K562 (cell line): ENCODE measurements around the gene MLYCD. TPM values are rescaled to one million over a fixed set of nuclear protein-coding genes. Genes with fewer than 3 reads are reported as not detected.

Source experiments
- ARNT ChIP-seq, 2 experiments: fragments of 450-650 bp; IDR thresholded peaks; 2 replicates each; pipeline ENCODE4 v1.6.1; 2016; ENCODE audit warnings: mild to moderate bottlenecking in 1 of 2
- ATF1 ChIP-seq, 2 experiments: fragments of 450-650 bp in 1 of 2; IDR thresholded peaks; 2 replicates each; pipeline ENCODE4 v1.6.1; 2016; ENCODE audit warnings: missing compliant biosample characterization in 1 of 2, missing genetic modification characterization in 1 of 2
- BACH1 ChIP-seq: fragments of 200-800 bp; sonication (Bioruptor generic); IDR thresholded peaks from 2 replicates; pipeline ENCODE4 v1.6.1; 2016; ENCODE audit warnings: missing genetic modification characterization, missing compliant biosample characterization
- CREB5 ChIP-seq: fragments of 250-450 bp; sonication (Bioruptor Pico); IDR thresholded peaks from 2 replicates; pipeline ENCODE4 v1.5.0; 2020; ENCODE audit warnings: mild to moderate bottlenecking
- FOXM1 ChIP-seq, 2 experiments: fragments of 450-650 bp in 1 of 2; sonication (generic) in 1 of 2; formaldehyde crosslinking in 1 of 2; IDR thresholded peaks; 2 replicates each; pipeline versions ENCODE4 v1.6.1 to v1.9.0; 2017 to 2022; ENCODE audit warnings: low read depth in 2 of 2, mild to moderate bottlenecking in 2 of 2, missing genetic modification reagents in 1 of 2, moderate library complexity in 1 of 2
- GTF3C2 ChIP-seq: IDR thresholded peaks from 3 replicates; pipeline ENCODE4 v1.6.1; 2011; ENCODE audit warnings: borderline replicate concordance, mild to moderate bottlenecking, moderate library complexity; ENCODE audit not compliant: insufficient read length; ENCODE audit errors: extremely low read depth
- HMGN3 ChIP-seq: IDR thresholded peaks from 2 replicates; pipeline ENCODE4 v1.6.1; 2011; ENCODE audit warnings: borderline replicate concordance, low read depth, mild to moderate bottlenecking, mixed read lengths, low read length; ENCODE audit not compliant: insufficient read length; ENCODE audit errors: extremely low read depth
- KAT7 ChIP-seq: sonication (generic); formaldehyde crosslinking; IDR thresholded peaks from 2 replicates; pipeline ENCODE4 v1.8.0; 2022; ENCODE audit warnings: missing genetic modification reagents, mild to moderate bottlenecking, borderline replicate concordance
- KDM5B ChIP-seq: fragments of 200-600 bp; sonication (generic); IDR thresholded peaks from 2 replicates; pipeline ENCODE4 v1.6.1; 2012; ENCODE audit warnings: low read depth, mild to moderate bottlenecking, moderate library complexity, low read length, control low read depth, inconsistent platforms; ENCODE audit not compliant: insufficient replicate concordance
- MAZ ChIP-seq, 2 experiments: fragments of 450-650 bp in 1 of 2; sonication (generic) in 1 of 2; formaldehyde crosslinking; IDR thresholded peaks in 1 of 2; conservative IDR thresholded peaks in 1 of 2; 2 replicates each; pipeline versions ENCODE4 v1.4.0 to v1.5.0; 2020; ENCODE audit warnings: mild to moderate bottlenecking in 1 of 2, missing genetic modification reagents in 1 of 2
- NCOR1 ChIP-seq: fragments of 450-650 bp; IDR thresholded peaks from 2 replicates; pipeline ENCODE4 v1.6.1; 2016; ENCODE audit warnings: mild to moderate bottlenecking, moderate library complexity
- SMAD1 ChIP-seq: fragments of 150-350 bp; IDR thresholded peaks from 2 replicates; pipeline ENCODE4 v1.6.1; 2014; ENCODE audit warnings: low read length, low read depth; ENCODE audit not compliant: partially characterized antibody
- ZBTB33 ChIP-seq: sonication (generic); formaldehyde crosslinking; IDR thresholded peaks from 2 replicates; pipeline ENCODE4 v1.8.1; 2023; ENCODE audit warnings: mild to moderate bottlenecking, missing genetic modification reagents
- ZFX ChIP-seq: sonication (generic); formaldehyde crosslinking; IDR thresholded peaks from 2 replicates; pipeline ENCODE4 v1.8.0; 2022; ENCODE audit warnings: mild to moderate bottlenecking, missing genetic modification reagents, moderate library complexity
- ZNF212 ChIP-seq: fragments of 450-650 bp; formaldehyde crosslinking; IDR thresholded peaks from 2 replicates; pipeline ENCODE4 v1.4.0; 2020; ENCODE audit warnings: mild to moderate bottlenecking
- ZNF23 ChIP-seq: fragments of 250-450 bp; sonication (Bioruptor Pico); IDR thresholded peaks from 2 replicates; pipeline ENCODE4 v1.4.0; 2020; ENCODE audit warnings: mild to moderate bottlenecking
- ZNF354B ChIP-seq: fragments of 250-450 bp; sonication (Bioruptor Pico); IDR thresholded peaks from 2 replicates; pipeline ENCODE4 v1.4.0; 2020
- ZNF41 ChIP-seq: fragments of 250-450 bp; sonication (Bioruptor Pico); conservative IDR thresholded peaks from 2 replicates; pipeline ENCODE4 v1.4.0; 2020; ENCODE audit warnings: mild to moderate bottlenecking
- polyA plus RNA-seq, 8 experiments: library from polyadenylated mRNA; depleted of rRNA in 4 of 8; stranded (reverse) in 5 of 8; unstranded in 3 of 8; fragments of >200 nt; fragmentation: Nextera tagmentation in 2 of 8; fragmentation: Illumina TruSeq in 1 of 8; extraction: Ambion mirVana in 2 of 8; extraction: Trizol in 1 of 8; gene quantifications; 2 replicates each; pipeline versions ENCODE4 v1.2.1 to v1.2.3, GENCODE V29; 2011 to 2014; ENCODE audit warnings: inconsistent platforms in 1 of 8, missing spikeins in 1 of 8
- total RNA-seq, 7 experiments: library from RNA; depleted of rRNA in 6 of 7; stranded (reverse); fragments of >200 nt in 6 of 7; fragmentation: Illumina TruSeq in 2 of 7; extraction: Trizol in 2 of 7; gene quantifications; 2 replicates each; pipeline versions ENCODE4 v1.2.1 to v1.2.3, GENCODE V29; 2011 to 2021; ENCODE audit warnings: low replicate concordance in 1 of 7
- TF ChIP-seq, protein P1 (sequence below): fragments of 250-450 bp; sonication (Bioruptor Pico); IDR thresholded peaks from 2 replicates; pipeline ENCODE4 v1.5.0; 2021

MLYCD gene
- total and polyA plus RNA-seq, 9 of the 15 experiments (the other 6 are each of a cell fraction or from before 2014, with no cell fraction given) = 0.15 to 2.0 (median 1.0) TPM

GRCh38 chr16:83899272-83899897 is 470 bp downstream of the MLYCD start (continued):
- TF ChIP-seq ZBTB33 (CRISPR knock-in tag) = peak; percentile 14; the same call in 1 of the 2 replicates
- TF ChIP-seq ARNT (IDR thresholded peaks at IDR 0.05) = no peak
- 0 out of 4 replicates have a peak, but pooled peaks of 1 of the 2 experiments have one; percentile 32 for TF ChIP-seq MAZ (CRISPR knock-in tag; conservative IDR thresholded peaks at IDR 0.05 in 1 of 2, IDR thresholded peaks at IDR 0.05 in 1 of 2)
- TF ChIP-seq FOXM1 (IDR thresholded peaks at IDR 0.05; ENCODE audit: low read depth) = no peak
- TF ChIP-seq FOXM1 (CRISPR knock-in tag; IDR thresholded peaks at IDR 0.05; ENCODE audit: low read depth) = peak; percentile 69; the same call in 1 of the 2 replicates
- no peak for TF ChIP-seq SMAD1
- TF ChIP-seq, protein P1, sequence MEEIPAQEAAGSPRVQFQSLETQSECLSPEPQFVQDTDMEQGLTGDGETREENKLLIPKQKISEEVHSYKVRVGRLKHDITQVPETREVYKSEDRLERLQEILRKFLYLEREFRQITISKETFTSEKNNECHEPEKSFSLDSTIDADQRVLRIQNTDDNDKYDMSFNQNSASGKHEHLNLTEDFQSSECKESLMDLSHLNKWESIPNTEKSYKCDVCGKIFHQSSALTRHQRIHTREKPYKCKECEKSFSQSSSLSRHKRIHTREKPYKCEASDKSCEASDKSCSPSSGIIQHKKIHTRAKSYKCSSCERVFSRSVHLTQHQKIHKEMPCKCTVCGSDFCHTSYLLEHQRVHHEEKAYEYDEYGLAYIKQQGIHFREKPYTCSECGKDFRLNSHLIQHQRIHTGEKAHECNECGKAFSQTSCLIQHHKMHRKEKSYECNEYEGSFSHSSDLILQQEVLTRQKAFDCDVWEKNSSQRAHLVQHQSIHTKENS (CRISPR knock-in tag) = no peak
- TF ChIP-seq ATF1 (CRISPR knock-in tag; IDR thresholded peaks at IDR 0.05) = no peak
- no peak for TF ChIP-seq ATF1 (tag; IDR thresholded peaks at IDR 0.05)
- no peak for TF ChIP-seq ZNF23 (CRISPR knock-in tag)
- no peak for TF ChIP-seq KAT7 (CRISPR knock-in tag)
- TF ChIP-seq NCOR1 = no peak
- TF ChIP-seq GTF3C2 = no peak
- no peak for TF ChIP-seq BACH1
- peak; percentile 49 for TF ChIP-seq HMGN3
- TF ChIP-seq KDM5B = peak; percentile 13
- no peak for TF ChIP-seq ZNF41 (CRISPR knock-in tag)
- TF ChIP-seq CREB5 (CRISPR knock-in tag) = no peak
- no peak for TF ChIP-seq ZNF212 (CRISPR knock-in tag)
- no peak for TF ChIP-seq ZNF354B (CRISPR knock-in tag)
- TF ChIP-seq ZFX = peak; percentile 80
